Pancreas (tissue), 10 donors: ENCODE measurements around the gene TRIM8. TPM values are rescaled to one million over a fixed set of nuclear protein-coding genes. Genes with fewer than 3 reads are reported as not detected.
"Not testable (repeated sequence)": the region's sequence is repeated elsewhere in the genome, so short reads cannot be mapped to it uniquely, and the experiment has no call there.

Experiments used
- ATAC-seq, 4 donors: fragments of 200-7000 bp; cut with Tn5 transposase; one replicate each; pipeline versions ENCODE4 v1.8.0 to v1.9.1; 2020; ENCODE audit warnings: mild to moderate bottlenecking in 4 of 4, moderate library complexity in 4 of 4
- DNase-seq, 6 donors: peaks; one replicate each; pipeline ENCODE4 v3.0.0-alpha.2; 2020
- FAIRE-seq: peaks from 2 replicates; lab custom pipeline; 2012; peaks lifted over from hg19 to GRCh38; lab: Jason Lieb, UNC
- H3K27ac ChIP-seq, 4 donors: fragments of 200-600 bp; sonication (generic); 1 replicate in 3 of 4; 2 replicates in 1 of 4; pipeline versions ENCODE4 v1.5.0 to v1.8.0; 2020
- H3K27me3 ChIP-seq, 4 donors: fragments of 200-600 bp; one replicate each; pipeline ENCODE4 v1.8.0; 2021
- H3K36me3 ChIP-seq, 3 donors: fragments of 200-600 bp; sonication (generic) in 1 of 3; one replicate each; pipeline versions ENCODE4 v1.5.0 to v1.8.0; 2020 to 2021
- H3K4me1 ChIP-seq, 3 donors: fragments of 200-600 bp; one replicate each; pipeline ENCODE4 v1.8.0; 2021
- H3K4me3 ChIP-seq, 4 donors: fragments of 200-600 bp; sonication (generic) in 2 of 4; one replicate each; pipeline versions ENCODE4 v1.5.0 to v1.8.0; 2020 to 2021
- H3K9me3 ChIP-seq, 4 donors: fragments of 200-600 bp; one replicate each; pipeline ENCODE4 v1.8.0; 2021
- CTCF ChIP-seq, 4 donors: fragments of 200-600 bp; sonication (generic) in 3 of 4; IDR thresholded peaks; one replicate each; pipeline versions ENCODE4 v1.5.0 to v1.8.0; 2021; ENCODE audit warnings: antibody characterized with exemption in 4 of 4
- WGBS, 2 donors: extraction: QIAGEN DNeasy Blood & Tissue Kit; methylation state at CpG; one replicate each; pipeline ENCODE4 v1.1.7; 2013; 5-methylcytosine and 5-hydroxymethylcytosine counted together
- intact Hi-C, 3 donors: fragments of 100-400 bp; cut with DNase I; formaldehyde crosslinking; loops; one replicate each; pipeline versions ENCODE4 v1.11.1 to v1.14.2; 2022
- polyA plus RNA-seq, 2 donors: library from polyadenylated mRNA; stranded (reverse); fragments of 200-250 nt; gene quantifications; one replicate each; pipeline ENCODE4 v1.2.3, GENCODE V29; 2013
- total RNA-seq, 6 donors: library from RNA; stranded (reverse); fragmentation: NEBNext Ultra II Directional in 4 of 6; extraction: Animal tissue kit (Norgen Biotek cat#: 25700) in 4 of 6; gene quantifications; one replicate each; pipeline versions ENCODE4 v1.2.1 to v1.2.4, GENCODE V29; 2021 to 2023
- donor health status: healthy with polysubstance abuse.
- donor health status: DM: no; HTN: no; CAD: no; lungs with moderate emphysema.
- donor health status: DM: no; HTN: no; CAD: no.
- donor health status: control.
- donor health status: control.
- donor health status: Bipolar disorder and iron deficiency.
- donor health status: DM: yes; HTN: yes; CAD: no.
- donor health status: DM: no; HTN: no; CAD: no.
- donor health status: DM: no; HTN: no; CAD: no.
- donor health status: DM: yes; HTN: yes; CAD: no.

The TRIM8 gene
- total and polyA plus RNA-seq, 8 donors = 42.2 to 106 (median 74.1) TPM

- WGBS, 2 donors = 87% methylated on average over 7 of the region's 7 CpGs
- no peak for FAIRE-seq
These were observed 38.1 kb downstream of the TRIM8 start for GRCh38 chr10:102682416-102682815.

GRCh38 chr10:102682981-102683380 is 38.7 kb downstream of the TRIM8 start:
- Histone ChIP-seq H3K4me3 (no peak overlapping the region), H3K27me3 (no peaks in the 10 kb centered on the region), H3K27ac (no peak overlapping the region), H3K36me3 (no peaks in the 10 kb centered on the region), H3K4me1 (peaks cover 0 to 10% (median 10%) of the 10 kb centered on the region in 3 donors), H3K9me3 (no peaks in the 10 kb centered on the region)
- DNase-seq = no peak
- TF ChIP-seq CTCF (IDR thresholded peaks at IDR 0.05) = no peak
- 83 to 92% methylated on average over 4 of the region's 4 CpGs for WGBS, 2 donors
- no peak for FAIRE-seq
- ATAC-seq = no peak
- intact Hi-C loops = no loop called here

More at GRCh38 chr10:102682416-102682815, 38.1 kb downstream of the TRIM8 start:
- H3K4me3 ChIP-seq = no peak overlapping the region
- no peak overlapping the region for H3K27ac ChIP-seq
- H3K9me3 ChIP-seq = no peaks in the 10 kb centered on the region
- H3K36me3 ChIP-seq = no peaks in the 10 kb centered on the region
- no peaks in the 10 kb centered on the region for H3K27me3 ChIP-seq
- no peak for ATAC-seq
- intact Hi-C loops = no loop called here
- H3K4me1 ChIP-seq = peaks cover 0 to 15% (median 12%) of the 10 kb centered on the region in 3 donors
- no peak for TF ChIP-seq CTCF (IDR thresholded peaks at IDR 0.05)
- no peak for DNase-seq

GRCh38 chr10:102683736-102684135 is 39.5 kb downstream of the TRIM8 start:
- H3K27ac ChIP-seq = no peak overlapping the region
- no peaks in the 10 kb centered on the region for H3K27me3 ChIP-seq
- no peak for FAIRE-seq
- intact Hi-C loops = no loop called here
- no peak overlapping the region for H3K4me3 ChIP-seq
- ATAC-seq = no peak
- H3K9me3 ChIP-seq = no peaks in the 10 kb centered on the region
- H3K4me1 ChIP-seq = peaks cover 0 to 2% (median 2%) of the 10 kb centered on the region in 3 donors
- WGBS, 2 donors = 82 to 86% methylated on average over 5 of the region's 5 CpGs
- TF ChIP-seq CTCF (IDR thresholded peaks at IDR 0.05) = no peak
- no peaks in the 10 kb centered on the region for H3K36me3 ChIP-seq
- no peak for DNase-seq

GRCh38 chr10:102691285-102692066 is 47.2 kb downstream of the TRIM8 start:
- Histone ChIP-seq H3K27ac (no peak overlapping the region), H3K4me1 (no peaks in the 10 kb centered on the region), H3K4me3 (no peak overlapping the region), H3K9me3 (no peaks in the 10 kb centered on the region), H3K27me3 (no peaks in the 10 kb centered on the region), H3K36me3 (no peaks in the 10 kb centered on the region)
- DNase-seq (no peak), FAIRE-seq (no peak), ATAC-seq (no peak)
- 82 to 87% methylated on average over 8 of the region's 8 CpGs for WGBS, 2 donors
- intact Hi-C loops = no loop called here
- no peak for TF ChIP-seq CTCF (IDR thresholded peaks at IDR 0.05)

- H3K36me3 ChIP-seq = not testable (repeated sequence)
These were observed 51.1 kb downstream of the TRIM8 start for GRCh38 chr10:102695401-102695800.

More at GRCh38 chr10:102695401-102695800, 51.1 kb downstream of the TRIM8 start:
- intact Hi-C loops, DNase-seq, H3K27me3 ChIP-seq, H3K4me3 ChIP-seq, H3K27ac ChIP-seq, H3K9me3 ChIP-seq, ATAC-seq, H3K4me1 ChIP-seq, FAIRE-seq: not testable (repeated sequence)
- 97% methylated on average over 10 of the region's 10 CpGs for WGBS, 2 donors
